ENCODE measurements around the gene WFDC10A. TPM values are rescaled to one million over a fixed set of nuclear protein-coding genes. Genes with fewer than 3 reads are reported as not detected.
A peak's percentile ranks its signal among the peaks of the same experiment; 100 is the strongest.

WFDC10A gene
- total RNA-seq, 2 donors from 2014 or later: not detected

GRCh38 chr20:45589725-45590124 is 39.8 kb upstream of the WFDC10A start:
- intact Hi-C loops (cut with DNase I): loop anchor here (5.0 kb wide), 1 partner anchor 183 kb away; no protein-coding TSS in a partner anchor
- H3K27ac ChIP-seq: no peak overlapping the region
- TF ChIP-seq CTCF (IDR thresholded peaks at IDR 0.05): no peak
- H3K36me3 ChIP-seq: no peaks in the 10 kb centered on the region
- H3K4me1 ChIP-seq: no peaks in the 10 kb centered on the region
- H3K4me3 ChIP-seq: no peak overlapping the region
- DNase-seq: no peak
- no peak overlapping the region for H3K9ac ChIP-seq (ENCODE audit: low read depth in 2 of 2, low read length in 2 of 2)
- no peaks in the 10 kb centered on the region for H3K27me3 ChIP-seq
- no peaks in the 10 kb centered on the region for H3K9me3 ChIP-seq

- peak; percentile 32 for DNase-seq
Observed at GRCh38 chr20:45592574-45593189, 36.9 kb upstream of the WFDC10A start.

GRCh38 chr20:45593498-45593897 is 36.0 kb upstream of the WFDC10A start:
- Histone ChIP-seq H3K4me3 (no peak overlapping the region), H3K27ac (no peak overlapping the region), H3K9me3 (no peaks in the 10 kb centered on the region), H3K27me3 (no peaks in the 10 kb centered on the region), H3K36me3 (no peaks in the 10 kb centered on the region), H3K4me1 (no peaks in the 10 kb centered on the region), H3K9ac (ENCODE audit: low read depth in 2 of 2, low read length in 2 of 2) (no peak overlapping the region)
- no peak for DNase-seq
- no peak for TF ChIP-seq CTCF (IDR thresholded peaks at IDR 0.05)
- intact Hi-C loops (cut with DNase I): loop anchor here (5.0 kb wide), 1 partner anchor 179 kb away; no protein-coding TSS in a partner anchor

More at GRCh38 chr20:45592574-45593189, 36.9 kb upstream of the WFDC10A start:
- no peaks in the 10 kb centered on the region for H3K4me1 ChIP-seq
- no peak overlapping the region for H3K4me3 ChIP-seq
- TF ChIP-seq CTCF (IDR thresholded peaks at IDR 0.05): peak; percentile 53
- no peaks in the 10 kb centered on the region for H3K36me3 ChIP-seq
- no peaks in the 10 kb centered on the region for H3K9me3 ChIP-seq
- H3K27me3 ChIP-seq: no peaks in the 10 kb centered on the region
- no peak overlapping the region for H3K27ac ChIP-seq
- intact Hi-C loops (cut with DNase I): loop anchor here (5.0 kb wide), 1 partner anchor 180 kb away; no protein-coding TSS in a partner anchor
- no peak overlapping the region for H3K9ac ChIP-seq (ENCODE audit: low read depth in 2 of 2, low read length in 2 of 2)

- H3K9ac ChIP-seq (ENCODE audit: low read depth in 2 of 2, low read length in 2 of 2): no peak overlapping the region
- no peaks in the 10 kb centered on the region for H3K27me3 ChIP-seq
- H3K4me3 ChIP-seq: no peak overlapping the region
- no peaks in the 10 kb centered on the region for H3K4me1 ChIP-seq
- no peak for DNase-seq
- TF ChIP-seq CTCF (IDR thresholded peaks at IDR 0.05): no peak
- intact Hi-C loops (cut with DNase I): no loop called here
- H3K36me3 ChIP-seq: no peaks in the 10 kb centered on the region
- no peak overlapping the region for H3K27ac ChIP-seq
- H3K9me3 ChIP-seq: no peaks in the 10 kb centered on the region
Observed at GRCh38 chr20:45595235-45595634, 34.3 kb upstream of the WFDC10A start.

GRCh38 chr20:45607810-45608209 is 21.7 kb upstream of the WFDC10A start:
- intact Hi-C loops (cut with DNase I): no loop called here
- H3K4me3 ChIP-seq: no peak overlapping the region
- H3K4me1 ChIP-seq: no peaks in the 10 kb centered on the region
- no peaks in the 10 kb centered on the region for H3K9me3 ChIP-seq
- H3K27ac ChIP-seq: no peak overlapping the region
- TF ChIP-seq CTCF (IDR thresholded peaks at IDR 0.05): no peak
- no peak overlapping the region for H3K9ac ChIP-seq (ENCODE audit: low read depth in 2 of 2, low read length in 2 of 2)
- H3K27me3 ChIP-seq: no peaks in the 10 kb centered on the region
- no peak for DNase-seq
- H3K36me3 ChIP-seq: no peaks in the 10 kb centered on the region

Data from colonic mucosa (tissue), 4 donors.